ENCODE data around the gene RSBN1L. TPM values are rescaled to one million over a fixed set of nuclear protein-coding genes. Genes with fewer than 3 reads are reported as not detected.

RSBN1L gene
- total and polyA plus RNA-seq, 2 donors (not counting 1 experiment from before 2014, with no cell fraction given): 12.0 to 19.7 TPM

DNA sequence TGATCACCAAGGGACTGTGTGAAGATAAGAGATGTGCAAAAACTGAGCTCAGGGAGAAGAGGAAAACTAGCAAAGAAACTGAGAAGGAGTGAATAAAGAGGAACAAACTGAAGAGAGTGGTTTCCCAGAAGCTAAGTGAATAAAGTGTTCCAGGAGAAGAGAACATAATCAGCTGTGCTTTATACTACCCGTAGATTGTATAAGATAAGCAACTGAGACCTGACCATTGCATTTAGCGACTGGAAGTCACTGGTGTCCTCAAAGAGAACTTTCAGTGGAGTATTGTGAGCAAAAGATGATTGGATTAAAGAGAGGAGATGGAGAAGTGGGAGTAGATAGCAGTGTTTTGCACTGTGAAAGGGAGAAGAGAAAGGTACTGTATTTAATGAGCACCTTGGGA, 116.9 kb downstream of the RSBN1L start:
- no peak overlapping the region for H3K9ac ChIP-seq (ENCODE audit: insufficient read depth, low read length)
- H3K79me2 ChIP-seq (ENCODE audit: control insufficient read depth, insufficient read depth, low read length): peaks cover 38% of the 10 kb centered on the region
- no peak overlapping the region for H3K4me3 ChIP-seq (replicated peaks in 1 of 4; ENCODE audit: control extremely low read depth in 1 of 4, insufficient read depth in 1 of 4, low read depth in 3 of 4, low read length in 4 of 4)
- H3K4me2 ChIP-seq (ENCODE audit: extremely low read depth, insufficient read depth, low read length): no peak overlapping the region
- no peak overlapping the region for H3K27ac ChIP-seq (ENCODE audit: insufficient read depth, low read length)
- no peaks in the 10 kb centered on the region for H3K36me3 ChIP-seq (ENCODE audit: control insufficient read depth, insufficient read depth, low read length)
- no peaks in the 10 kb centered on the region for H4K20me1 ChIP-seq (ENCODE audit: control insufficient read depth, extremely low read depth, insufficient read depth, low read length)
- no peaks in the 10 kb centered on the region for H3K27me3 ChIP-seq (ENCODE audit: control insufficient read depth, insufficient read depth, low read length)
- H2AFZ ChIP-seq (ENCODE audit: low read length): no peak overlapping the region
- no peak for TF ChIP-seq EZH2 (IDR thresholded peaks at IDR 0.05; ENCODE audit: low read length, missing control alignments)
- TF ChIP-seq, protein P1, sequence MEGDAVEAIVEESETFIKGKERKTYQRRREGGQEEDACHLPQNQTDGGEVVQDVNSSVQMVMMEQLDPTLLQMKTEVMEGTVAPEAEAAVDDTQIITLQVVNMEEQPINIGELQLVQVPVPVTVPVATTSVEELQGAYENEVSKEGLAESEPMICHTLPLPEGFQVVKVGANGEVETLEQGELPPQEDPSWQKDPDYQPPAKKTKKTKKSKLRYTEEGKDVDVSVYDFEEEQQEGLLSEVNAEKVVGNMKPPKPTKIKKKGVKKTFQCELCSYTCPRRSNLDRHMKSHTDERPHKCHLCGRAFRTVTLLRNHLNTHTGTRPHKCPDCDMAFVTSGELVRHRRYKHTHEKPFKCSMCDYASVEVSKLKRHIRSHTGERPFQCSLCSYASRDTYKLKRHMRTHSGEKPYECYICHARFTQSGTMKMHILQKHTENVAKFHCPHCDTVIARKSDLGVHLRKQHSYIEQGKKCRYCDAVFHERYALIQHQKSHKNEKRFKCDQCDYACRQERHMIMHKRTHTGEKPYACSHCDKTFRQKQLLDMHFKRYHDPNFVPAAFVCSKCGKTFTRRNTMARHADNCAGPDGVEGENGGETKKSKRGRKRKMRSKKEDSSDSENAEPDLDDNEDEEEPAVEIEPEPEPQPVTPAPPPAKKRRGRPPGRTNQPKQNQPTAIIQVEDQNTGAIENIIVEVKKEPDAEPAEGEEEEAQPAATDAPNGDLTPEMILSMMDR (conservative IDR thresholded peaks at IDR 0.05 in 1 of 2, IDR thresholded peaks at IDR 0.05 in 1 of 2; ENCODE audit: low read depth in 1 of 2, low read length in 2 of 2): no peak
- no peaks in the 10 kb centered on the region for H3K4me1 ChIP-seq (ENCODE audit: control insufficient read depth, extremely low read depth, insufficient read depth, low read length)
- no peak for DNase-seq (ENCODE audit: low read depth in 2 of 2)
- H3K9me3 ChIP-seq (ENCODE audit: control insufficient read depth, insufficient read depth, low read depth, low read length): no peaks in the 10 kb centered on the region

DNA sequence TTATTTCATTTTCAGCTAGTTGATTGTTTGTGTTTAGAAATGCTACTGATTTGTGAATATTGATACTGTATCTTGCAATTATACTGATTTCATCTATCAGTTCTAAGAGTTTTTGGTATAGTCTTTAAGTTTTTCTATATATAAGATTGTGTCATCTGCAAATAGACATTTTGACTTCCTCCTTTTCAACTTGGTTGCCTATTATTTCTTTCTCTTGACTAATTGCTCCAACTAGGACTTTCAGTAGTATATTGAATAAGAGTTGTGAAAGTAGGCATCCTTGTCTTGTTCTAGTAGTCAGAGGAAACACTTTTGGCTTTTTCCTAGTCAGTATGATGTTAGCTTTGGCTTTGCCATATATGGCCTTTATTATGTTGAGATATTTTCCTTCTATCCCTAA, 122.8 kb downstream of the RSBN1L start:
- Histone ChIP-seq H3K79me2 (ENCODE audit: control insufficient read depth, insufficient read depth, low read length) (peaks cover 30% of the 10 kb centered on the region), H3K4me1 (ENCODE audit: control insufficient read depth, extremely low read depth, insufficient read depth, low read length) (no peaks in the 10 kb centered on the region), H3K9ac (ENCODE audit: insufficient read depth, low read length) (no peak overlapping the region), H3K36me3 (ENCODE audit: control insufficient read depth, insufficient read depth, low read length) (peaks cover 2% of the 10 kb centered on the region), H3K4me2 (ENCODE audit: extremely low read depth, insufficient read depth, low read length) (no peak overlapping the region), H2AFZ (ENCODE audit: low read length) (no peak overlapping the region), H3K27me3 (ENCODE audit: control insufficient read depth, insufficient read depth, low read length) (no peaks in the 10 kb centered on the region), H4K20me1 (ENCODE audit: control insufficient read depth, extremely low read depth, insufficient read depth, low read length) (no peaks in the 10 kb centered on the region), H3K4me3 (replicated peaks in 1 of 4; ENCODE audit: control extremely low read depth in 1 of 4, insufficient read depth in 1 of 4, low read depth in 3 of 4, low read length in 4 of 4) (no peak overlapping the region), H3K9me3 (ENCODE audit: control insufficient read depth, insufficient read depth, low read depth, low read length) (peaks cover 2% of the 10 kb centered on the region), H3K27ac (ENCODE audit: insufficient read depth, low read length) (no peak overlapping the region)
- TF ChIP-seq, protein P1 (conservative IDR thresholded peaks at IDR 0.05 in 1 of 2, IDR thresholded peaks at IDR 0.05 in 1 of 2; ENCODE audit: low read depth in 1 of 2, low read length in 2 of 2): no peak
- no peak for TF ChIP-seq EZH2 (IDR thresholded peaks at IDR 0.05; ENCODE audit: low read length, missing control alignments)
- no peak for DNase-seq (ENCODE audit: low read depth in 2 of 2)

DNA sequence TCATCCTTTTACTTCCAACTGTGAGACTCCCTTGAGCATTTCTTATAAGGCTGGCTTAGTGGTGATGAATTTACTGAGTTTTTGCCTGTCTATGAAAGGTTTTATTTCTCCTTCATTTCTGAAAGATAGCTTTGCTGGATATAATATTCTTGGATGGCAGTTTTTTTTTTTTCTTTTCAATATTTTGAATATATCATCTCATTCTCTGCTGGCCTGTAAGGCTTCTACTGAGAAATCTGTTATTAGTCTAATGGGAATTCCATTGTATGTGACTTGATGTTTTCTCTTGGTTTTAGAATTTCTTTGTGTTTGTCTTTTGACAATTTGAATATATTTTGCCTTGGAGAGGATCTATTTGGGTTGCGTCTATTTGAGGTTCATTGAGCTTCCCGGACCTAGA, 124.7 kb downstream of the RSBN1L start:
- Histone ChIP-seq H4K20me1 (ENCODE audit: control insufficient read depth, extremely low read depth, insufficient read depth, low read length) (no peaks in the 10 kb centered on the region), H3K4me2 (ENCODE audit: extremely low read depth, insufficient read depth, low read length) (no peak overlapping the region), H3K4me3 (replicated peaks in 1 of 4; ENCODE audit: control extremely low read depth in 1 of 4, insufficient read depth in 1 of 4, low read depth in 3 of 4, low read length in 4 of 4) (no peak overlapping the region), H2AFZ (ENCODE audit: low read length) (no peak overlapping the region), H3K36me3 (ENCODE audit: control insufficient read depth, insufficient read depth, low read length) (peaks cover 2% of the 10 kb centered on the region), H3K4me1 (ENCODE audit: control insufficient read depth, extremely low read depth, insufficient read depth, low read length) (no peaks in the 10 kb centered on the region), H3K79me2 (ENCODE audit: control insufficient read depth, insufficient read depth, low read length) (peaks cover 28% of the 10 kb centered on the region), H3K27ac (ENCODE audit: insufficient read depth, low read length) (no peak overlapping the region), H3K27me3 (ENCODE audit: control insufficient read depth, insufficient read depth, low read length) (no peaks in the 10 kb centered on the region), H3K9me3 (ENCODE audit: control insufficient read depth, insufficient read depth, low read depth, low read length) (peaks cover 2% of the 10 kb centered on the region), H3K9ac (ENCODE audit: insufficient read depth, low read length) (no peak overlapping the region)
- DNase-seq (ENCODE audit: low read depth in 2 of 2): no peak
- TF ChIP-seq, protein P1 (conservative IDR thresholded peaks at IDR 0.05 in 1 of 2, IDR thresholded peaks at IDR 0.05 in 1 of 2; ENCODE audit: low read depth in 1 of 2, low read length in 2 of 2): no peak
- TF ChIP-seq EZH2 (IDR thresholded peaks at IDR 0.05; ENCODE audit: low read length, missing control alignments): no peak

Data from fibroblast of lung (primary cell).